DMS79 (cell line): ENCODE measurements around the gene RNF215.

Experiments
- DNase-seq: peaks from one replicate; lab custom pipeline; 2025; lab: John Stamatoyannopoulos, UW

The RNF215 gene

GRCh38 chr22:30332551-30332950 is 54.7 kb downstream of the RNF215 start:
- no peak for DNase-seq
